GM23338 (cell line): ENCODE data around the gene NRBP1.

ENCODE experiments used
- CREB1 ChIP-seq: fragments of 250-450 bp; sonication (Bioruptor Pico); IDR thresholded peaks from 2 replicates; pipeline ENCODE4 v1.5.0; 2020; ENCODE audit warnings: low read depth, mild to moderate bottlenecking, moderate library complexity
- EZH2 ChIP-seq: fragments of 200-600 bp; sonication (generic); IDR thresholded peaks from one replicate; pipeline ENCODE4 v1.8.0; 2017; ENCODE audit warnings: antibody characterized with exemption, mild to moderate bottlenecking, low read depth; ENCODE audit not compliant: unreplicated experiment
- EZH2phosphoT487 ChIP-seq: fragments of 200-600 bp; sonication (generic); IDR thresholded peaks from one replicate; pipeline ENCODE4 v1.8.1; 2018; ENCODE audit warnings: antibody characterized with exemption; ENCODE audit not compliant: unreplicated experiment
- NANOG ChIP-seq: IDR thresholded peaks from 2 replicates; pipeline ENCODE4 v1.6.1; 2016; ENCODE audit warnings: antibody characterized with exemption, borderline replicate concordance
- POLR2AphosphoS5 ChIP-seq: IDR thresholded peaks from 2 replicates; pipeline ENCODE4 v1.6.1; 2016; ENCODE audit warnings: antibody characterized with exemption, low read depth
- ZNF331 ChIP-seq: fragments of 250-450 bp; sonication (Bioruptor Pico); IDR thresholded peaks from 2 replicates; pipeline ENCODE4 v1.5.0; 2020; ENCODE audit warnings: low read depth, mild to moderate bottlenecking, moderate library complexity
- TF ChIP-seq, protein P1 (sequence below), 2 experiments: fragments of 200-600 bp in 1 of 2; sonication (generic) in 1 of 2; conservative IDR thresholded peaks; 2 replicates each; pipeline versions ENCODE4 v1.5.1 to v1.6.1; 2016 to 2017; ENCODE audit warnings: antibody characterized with exemption in 2 of 2, low read depth in 2 of 2, mild to moderate bottlenecking in 2 of 2, moderate library complexity in 1 of 2
- TF ChIP-seq, protein P2 (sequence below): IDR thresholded peaks from one replicate; pipeline ENCODE4 v1.6.1; 2018; ENCODE audit warnings: antibody characterized with exemption; ENCODE audit not compliant: unreplicated experiment

DNA sequence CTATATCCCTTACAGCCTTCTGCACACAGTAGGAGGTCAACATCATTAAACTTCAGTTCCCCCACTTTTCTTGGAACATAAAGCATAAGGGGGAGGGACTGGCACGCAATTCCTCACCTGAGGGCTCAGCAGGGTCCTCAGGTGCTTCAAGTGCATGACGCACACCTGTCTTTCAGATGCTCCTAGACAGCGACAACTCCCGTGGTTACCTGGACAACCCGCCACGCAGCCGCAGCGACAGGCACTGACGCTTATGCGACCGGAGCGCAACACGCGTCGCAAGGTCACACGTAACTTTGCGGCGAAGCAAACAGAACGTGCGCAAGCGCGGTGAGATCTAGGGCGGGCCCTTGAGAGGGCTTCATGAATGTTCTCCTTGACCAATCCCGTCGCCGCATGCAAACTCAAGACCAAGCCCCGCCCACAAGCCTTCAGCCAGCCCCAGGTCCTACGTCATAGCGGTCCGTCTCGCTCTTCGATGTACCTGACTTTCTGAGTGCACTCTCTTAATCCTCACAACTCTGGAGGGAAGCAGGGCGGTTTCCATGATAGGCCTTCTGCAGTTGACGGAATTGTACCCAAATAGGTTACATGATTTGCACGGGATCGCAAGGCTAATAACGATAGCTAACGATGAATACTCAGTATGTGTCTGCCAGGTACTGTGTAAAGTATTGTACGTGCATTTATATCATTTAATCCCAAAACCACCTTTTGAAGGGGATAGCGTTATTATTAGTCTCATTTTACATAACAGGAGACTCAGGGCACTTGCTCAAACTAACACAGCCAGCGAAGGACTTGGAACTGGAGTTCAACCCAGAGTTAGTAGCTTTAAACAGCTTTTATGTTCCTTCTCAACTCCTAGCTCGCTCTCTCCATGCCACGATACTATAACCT is 61.3 kb downstream of the NRBP1 start, which contains the start of gene IFT172:
- TF ChIP-seq, protein P1, sequence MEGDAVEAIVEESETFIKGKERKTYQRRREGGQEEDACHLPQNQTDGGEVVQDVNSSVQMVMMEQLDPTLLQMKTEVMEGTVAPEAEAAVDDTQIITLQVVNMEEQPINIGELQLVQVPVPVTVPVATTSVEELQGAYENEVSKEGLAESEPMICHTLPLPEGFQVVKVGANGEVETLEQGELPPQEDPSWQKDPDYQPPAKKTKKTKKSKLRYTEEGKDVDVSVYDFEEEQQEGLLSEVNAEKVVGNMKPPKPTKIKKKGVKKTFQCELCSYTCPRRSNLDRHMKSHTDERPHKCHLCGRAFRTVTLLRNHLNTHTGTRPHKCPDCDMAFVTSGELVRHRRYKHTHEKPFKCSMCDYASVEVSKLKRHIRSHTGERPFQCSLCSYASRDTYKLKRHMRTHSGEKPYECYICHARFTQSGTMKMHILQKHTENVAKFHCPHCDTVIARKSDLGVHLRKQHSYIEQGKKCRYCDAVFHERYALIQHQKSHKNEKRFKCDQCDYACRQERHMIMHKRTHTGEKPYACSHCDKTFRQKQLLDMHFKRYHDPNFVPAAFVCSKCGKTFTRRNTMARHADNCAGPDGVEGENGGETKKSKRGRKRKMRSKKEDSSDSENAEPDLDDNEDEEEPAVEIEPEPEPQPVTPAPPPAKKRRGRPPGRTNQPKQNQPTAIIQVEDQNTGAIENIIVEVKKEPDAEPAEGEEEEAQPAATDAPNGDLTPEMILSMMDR (conservative IDR thresholded peaks at IDR 0.05; ENCODE audit: low read depth in 2 of 2) = no peak
- no peak for TF ChIP-seq EZH2phosphoT487
- TF ChIP-seq, protein P2, sequence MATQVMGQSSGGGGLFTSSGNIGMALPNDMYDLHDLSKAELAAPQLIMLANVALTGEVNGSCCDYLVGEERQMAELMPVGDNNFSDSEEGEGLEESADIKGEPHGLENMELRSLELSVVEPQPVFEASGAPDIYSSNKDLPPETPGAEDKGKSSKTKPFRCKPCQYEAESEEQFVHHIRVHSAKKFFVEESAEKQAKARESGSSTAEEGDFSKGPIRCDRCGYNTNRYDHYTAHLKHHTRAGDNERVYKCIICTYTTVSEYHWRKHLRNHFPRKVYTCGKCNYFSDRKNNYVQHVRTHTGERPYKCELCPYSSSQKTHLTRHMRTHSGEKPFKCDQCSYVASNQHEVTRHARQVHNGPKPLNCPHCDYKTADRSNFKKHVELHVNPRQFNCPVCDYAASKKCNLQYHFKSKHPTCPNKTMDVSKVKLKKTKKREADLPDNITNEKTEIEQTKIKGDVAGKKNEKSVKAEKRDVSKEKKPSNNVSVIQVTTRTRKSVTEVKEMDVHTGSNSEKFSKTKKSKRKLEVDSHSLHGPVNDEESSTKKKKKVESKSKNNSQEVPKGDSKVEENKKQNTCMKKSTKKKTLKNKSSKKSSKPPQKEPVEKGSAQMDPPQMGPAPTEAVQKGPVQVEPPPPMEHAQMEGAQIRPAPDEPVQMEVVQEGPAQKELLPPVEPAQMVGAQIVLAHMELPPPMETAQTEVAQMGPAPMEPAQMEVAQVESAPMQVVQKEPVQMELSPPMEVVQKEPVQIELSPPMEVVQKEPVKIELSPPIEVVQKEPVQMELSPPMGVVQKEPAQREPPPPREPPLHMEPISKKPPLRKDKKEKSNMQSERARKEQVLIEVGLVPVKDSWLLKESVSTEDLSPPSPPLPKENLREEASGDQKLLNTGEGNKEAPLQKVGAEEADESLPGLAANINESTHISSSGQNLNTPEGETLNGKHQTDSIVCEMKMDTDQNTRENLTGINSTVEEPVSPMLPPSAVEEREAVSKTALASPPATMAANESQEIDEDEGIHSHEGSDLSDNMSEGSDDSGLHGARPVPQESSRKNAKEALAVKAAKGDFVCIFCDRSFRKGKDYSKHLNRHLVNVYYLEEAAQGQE = no peak
- no peak for TF ChIP-seq EZH2
- TF ChIP-seq POLR2AphosphoS5 = peak; percentile 91
- peak; percentile 96 for TF ChIP-seq CREB1
- TF ChIP-seq ZNF331 (CRISPR knock-in tag) = no peak
- no peak for TF ChIP-seq NANOG
